ENCODE data around the gene FBXO38. TPM values are rescaled to one million over a fixed set of nuclear protein-coding genes. Genes with fewer than 3 reads are reported as not detected.

The FBXO38 gene
- polyA plus RNA-seq, 1 of the 3 experiments (the other 2 are of a cell fraction): 15.5 TPM

GRCh38 chr5:148414833-148415232 is 31.1 kb downstream of the FBXO38 start:
- Histone ChIP-seq H3K9ac (no peak overlapping the region), H3K9me3 (no peaks in the 10 kb centered on the region), H2AFZ (ENCODE audit: low read depth) (no peak overlapping the region), H4K20me1 (ENCODE audit: insufficient read depth) (no peaks in the 10 kb centered on the region), H3K4me1 (ENCODE audit: control insufficient read depth in 1 of 2, insufficient read depth in 2 of 2, low read depth in 1 of 2, low read length in 1 of 2) (no peaks in the 10 kb centered on the region), H3F3A (replicated peaks; ENCODE audit: insufficient read depth) (no peaks in the 10 kb centered on the region), H3K36me3 (replicated peaks in 1 of 2; ENCODE audit: control insufficient read depth in 1 of 2, insufficient read depth in 2 of 2, low read length in 1 of 2) (peaks cover 97 to 99% of the 10 kb centered on the region in 2 experiments), H3K9me2 (no peaks in the 10 kb centered on the region), H3K4me3 (ENCODE audit: low read depth in 2 of 2, low read length in 1 of 2) (no peak overlapping the region), H3K4me2 (no peak overlapping the region), H3K27ac (ENCODE audit: low read depth in 2 of 2, low read length in 1 of 2) (no peak overlapping the region), H3K79me2 (ENCODE audit: insufficient read depth) (no peaks in the 10 kb centered on the region), H3K27me3 (ENCODE audit: insufficient read depth) (no peaks in the 10 kb centered on the region)
- ChIA-PET CTCF (interaction anchor here (1.0 kb wide), 2 partner anchors 21 to 316 kb away, joined by 3 to 4 read pairs; no protein-coding TSS in a partner anchor), POLR2A (no interaction called here)
- DNase-seq: no peak
- WGBS (ENCODE audit: low lambda C conversion rate): 98% methylated on average over 4 of the region's 4 CpGs
- TF ChIP-seq ZBTB33 (IDR thresholded peaks at IDR 0.05; ENCODE audit: borderline replicate concordance, low read depth) (no peak), YY1 (IDR thresholded peaks at IDR 0.05; ENCODE audit: low read depth) (no peak), NFIC (IDR thresholded peaks at IDR 0.05; ENCODE audit: borderline replicate concordance) (no peak), USF1 (IDR thresholded peaks at IDR 0.05; ENCODE audit: borderline replicate concordance, low read depth) (no peak), SMC3 (IDR thresholded peaks at IDR 0.05; ENCODE audit: low read depth, low read length) (no peak), TCF12 (IDR thresholded peaks at IDR 0.05) (no peak), CHD2 (IDR thresholded peaks at IDR 0.05; ENCODE audit: low read length, partially characterized antibody) (no peak), RXRA (IDR thresholded peaks at IDR 0.05; ENCODE audit: borderline replicate concordance, low read depth) (no peak), FOXM1 (IDR thresholded peaks at IDR 0.05; ENCODE audit: low read depth) (no peak), TAF1 (IDR thresholded peaks at IDR 0.05; ENCODE audit: borderline replicate concordance, low read depth, low read length) (no peak), SIN3A (IDR thresholded peaks at IDR 0.05; ENCODE audit: borderline replicate concordance, low read depth, low read length) (no peak), PBX3 (IDR thresholded peaks at IDR 0.05) (no peak), ELF1 (IDR thresholded peaks at IDR 0.05) (no peak), MXI1 (IDR thresholded peaks at IDR 0.05; ENCODE audit: low read depth, low read length) (no peak), POLR2AphosphoS5 (IDR thresholded peaks at IDR 0.05; ENCODE audit: low read depth, low read length) (no peak), FOSL2 (IDR thresholded peaks at IDR 0.05; ENCODE audit: borderline replicate concordance, low read depth) (no peak), USF2 (IDR thresholded peaks at IDR 0.05; ENCODE audit: borderline replicate concordance, low read depth, low read length) (no peak), CTCF (IDR thresholded peaks at IDR 0.05) (no peak), TEAD4 (IDR thresholded peaks at IDR 0.05; ENCODE audit: borderline replicate concordance, insufficient read depth) (no peak), GATA2 (CRISPR knock-in tag; IDR thresholded peaks at IDR 0.05) (no peak)
